RPMI7951 (cell line): Measurements from ENCODE around the gene CFDP1. TPM values are rescaled to one million over a fixed set of nuclear protein-coding genes. Genes with fewer than 3 reads are reported as not detected.

Experiments used
- DNase-seq: peaks from one replicate; pipeline ENCODE4 v3.0.0-alpha.2; 2012; ENCODE audit warnings: low read depth
- total RNA-seq: library from RNA; depleted of rRNA; stranded (reverse); fragments of >200 nt; shearing (Covaris generic); gene quantifications from 2 replicates; pipeline ENCODE4 v1.2.3, GENCODE V29; 2014; rRNA removed

CFDP1 gene
- total RNA-seq = 82.6 and 86.9 TPM in 2 replicates

DNA sequence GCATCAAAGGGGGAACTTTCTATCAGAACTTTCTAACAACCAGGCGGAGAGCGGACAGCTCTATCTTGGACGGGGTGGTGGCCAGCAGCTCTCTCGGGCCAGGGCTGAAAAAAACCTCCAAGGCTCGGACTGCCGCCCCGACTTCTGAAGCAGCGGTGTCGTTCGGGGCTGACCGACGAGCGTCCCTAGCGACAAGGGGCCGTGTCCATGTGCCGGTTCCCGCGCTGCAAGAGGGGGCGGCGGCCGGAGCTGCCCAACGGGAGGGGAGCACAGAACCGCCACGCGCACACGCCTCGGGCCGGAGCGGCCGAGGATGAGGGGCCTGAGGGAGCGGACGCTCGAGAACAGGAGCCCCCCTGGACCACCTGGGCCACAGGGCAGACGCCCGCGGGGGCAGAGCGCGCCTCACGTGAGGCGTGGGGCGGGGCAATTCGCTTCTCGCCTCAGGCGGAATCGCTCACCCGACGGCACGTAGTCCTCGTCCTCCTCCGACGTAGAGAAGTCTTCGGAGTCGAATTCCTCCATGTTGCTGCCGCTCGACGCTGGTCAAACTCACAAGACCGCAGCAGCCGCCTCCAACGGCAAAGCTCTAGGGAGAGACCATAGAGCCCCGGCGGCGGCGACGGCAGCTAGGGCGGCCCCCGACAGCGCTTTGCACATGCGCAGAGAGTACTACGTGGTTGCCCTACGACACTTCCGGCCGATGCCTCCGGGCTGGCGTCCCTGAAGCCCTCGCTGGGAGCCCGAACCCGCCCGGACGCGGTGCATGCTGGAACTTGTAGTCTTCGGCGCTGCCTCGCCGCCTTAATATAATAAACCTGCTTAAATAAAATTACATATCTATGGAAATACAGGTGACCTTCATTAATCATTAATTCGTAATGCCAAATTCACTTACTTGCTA is at the start of gene CFDP1:
CFDP1 (minus strand) TSS at position 676 of the 904 bp plus-strand sequence; CDS start at position 525, 151 bp downstream.
- DNase-seq = peak; percentile 92

GRCh38 chr16:75482434-75483205 is 49.3 kb upstream of the CFDP1 start:
- no peak for DNase-seq

DNA sequence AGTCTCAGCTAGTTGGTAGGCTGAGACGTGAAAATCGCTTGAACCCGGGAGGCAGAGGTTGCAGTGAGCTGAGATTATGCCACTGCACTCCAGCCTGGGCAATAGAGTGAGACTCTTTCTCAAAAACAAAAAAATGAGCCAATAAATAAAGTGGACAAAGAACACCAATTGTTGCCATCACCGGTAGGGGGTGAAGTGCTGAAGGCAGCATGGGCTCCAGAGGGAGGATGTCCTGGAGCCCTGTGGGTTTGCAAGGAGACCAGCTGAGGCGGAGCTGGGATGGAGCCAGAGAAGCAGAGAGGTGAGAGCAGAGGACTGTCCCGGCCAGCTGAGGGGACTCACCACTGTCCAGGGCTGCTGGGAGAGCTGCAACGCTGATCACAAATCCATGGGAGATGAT is 48.2 kb upstream of the CFDP1 start:
- peak; percentile 31 for DNase-seq

- DNase-seq = no peak
Measured at GRCh38 chr16:75479421-75479990, 46.2 kb upstream of the CFDP1 start.

DNA sequence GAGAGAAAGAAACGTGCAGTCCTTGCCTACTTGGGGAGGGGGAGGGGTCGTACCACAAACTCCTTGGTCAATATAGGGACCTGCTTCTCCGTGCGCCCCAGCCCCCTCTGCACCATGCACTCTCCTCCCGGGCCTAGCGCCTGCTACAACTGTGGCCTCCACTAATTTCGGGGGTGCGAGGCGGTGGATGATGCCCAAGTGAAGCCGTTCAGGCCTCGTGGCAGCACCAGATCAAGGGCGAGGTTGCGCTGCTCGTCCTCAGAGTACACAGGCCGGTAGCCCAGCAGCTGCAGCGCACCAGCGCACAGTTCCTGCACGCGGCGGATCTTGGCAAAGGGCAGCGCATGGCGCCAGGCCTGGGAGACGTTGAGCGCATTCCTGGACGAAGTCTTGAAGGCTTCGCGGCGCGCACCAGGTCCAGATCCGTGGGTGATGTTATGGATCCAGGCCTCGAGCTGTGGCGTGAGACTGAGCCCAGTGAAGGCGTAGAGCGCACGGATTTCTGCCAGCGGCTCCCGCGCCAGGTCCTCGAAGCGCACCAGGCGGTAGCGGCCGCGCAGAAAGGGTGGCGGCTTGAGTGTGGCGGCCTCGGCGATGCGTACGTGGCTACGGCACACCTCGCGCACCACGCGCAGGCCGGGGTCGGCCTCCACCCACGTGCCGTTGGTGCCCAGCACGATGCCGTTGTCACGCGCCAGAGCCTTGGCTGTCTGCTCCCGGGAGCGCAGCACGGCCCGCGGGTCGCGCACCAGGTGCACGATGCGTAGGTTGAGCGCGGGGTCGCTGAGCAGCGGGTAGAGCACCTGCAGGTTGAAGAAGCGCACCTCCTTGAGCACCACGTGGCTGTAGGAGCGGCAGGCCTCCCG is 45.4 kb upstream of the CFDP1 start:
- no peak for DNase-seq

DNA sequence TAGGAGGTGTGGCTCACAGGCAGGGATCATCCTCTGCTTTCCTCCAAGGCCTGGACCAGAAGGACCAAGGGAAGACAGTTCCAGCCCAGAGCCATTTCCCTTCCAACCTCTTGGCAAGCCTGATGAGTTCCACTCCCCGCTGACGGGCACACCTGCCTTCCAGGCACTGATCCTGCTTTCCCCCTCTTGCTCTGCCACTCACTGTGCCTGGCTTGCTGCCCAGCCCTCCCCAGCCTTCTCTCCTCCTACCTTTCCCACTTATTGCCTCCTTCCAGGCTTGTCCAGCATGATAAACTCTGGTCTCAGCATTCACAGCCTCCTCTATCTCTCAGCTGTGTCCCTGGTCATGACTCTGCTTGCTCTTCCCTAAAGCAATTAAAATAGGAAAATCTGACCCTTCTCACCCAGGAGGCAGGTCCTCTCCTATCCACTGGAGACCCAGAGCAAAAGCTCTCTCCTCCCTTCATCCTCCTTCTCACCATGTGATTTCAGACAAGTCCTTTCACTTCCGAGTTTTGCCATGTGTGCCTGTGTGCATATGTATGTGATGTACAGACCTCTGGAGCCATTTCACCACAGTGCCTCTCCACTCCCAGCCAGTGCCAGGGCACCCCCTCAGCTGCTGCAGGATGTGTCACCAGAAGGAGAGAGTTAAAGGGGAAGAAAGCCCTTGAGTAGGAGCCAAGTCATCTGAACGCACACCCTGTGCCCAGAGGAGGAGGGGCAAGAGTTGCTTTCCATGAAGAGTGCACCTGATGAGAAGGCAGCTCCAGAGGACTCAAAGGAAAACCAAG is 44.6 kb upstream of the CFDP1 start:
- DNase-seq = no peak

DNA sequence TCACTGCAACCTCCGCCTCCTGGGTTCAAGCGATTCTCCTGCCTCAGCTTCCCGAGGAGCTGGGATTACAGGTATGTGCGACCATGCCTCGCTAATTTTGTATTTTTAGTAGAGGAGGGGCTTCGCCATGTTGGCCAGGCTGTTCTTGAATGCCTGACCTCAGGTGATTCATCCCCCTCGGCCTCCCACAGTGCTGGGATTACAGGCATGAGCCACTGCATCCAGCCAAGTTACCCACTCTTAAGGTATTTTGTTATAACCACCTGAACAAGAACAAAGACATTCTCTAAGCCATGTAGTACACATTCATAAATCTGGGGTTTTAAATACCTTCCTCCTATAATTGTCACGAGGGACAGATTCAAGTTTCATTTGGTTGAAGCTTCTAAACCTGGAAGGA is 43.5 kb upstream of the CFDP1 start:
- no peak for DNase-seq

DNA sequence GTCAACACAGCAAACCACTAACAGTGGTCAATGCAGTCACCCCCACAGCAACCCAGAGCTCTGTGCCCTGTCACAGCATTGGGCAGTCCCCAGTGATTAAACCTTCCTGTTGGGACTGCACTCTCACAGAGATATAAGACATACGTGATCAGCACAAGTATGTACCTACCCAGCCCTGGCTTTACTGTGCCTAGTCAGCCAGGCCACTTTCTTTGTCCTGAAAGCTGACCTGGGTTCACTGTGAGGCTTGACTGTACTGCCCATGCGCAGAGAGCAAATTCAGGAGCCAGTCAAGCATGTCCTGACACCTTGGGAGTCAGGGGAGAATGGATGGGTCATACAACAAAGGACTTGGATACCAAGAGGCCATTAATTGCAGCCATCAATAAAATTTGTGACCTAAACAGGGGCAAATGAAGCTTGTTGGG is 42.1 kb upstream of the CFDP1 start:
- DNase-seq = no peak

- no peak for DNase-seq
Measured at GRCh38 chr16:75472908-75473877, 39.9 kb upstream of the CFDP1 start.

DNA sequence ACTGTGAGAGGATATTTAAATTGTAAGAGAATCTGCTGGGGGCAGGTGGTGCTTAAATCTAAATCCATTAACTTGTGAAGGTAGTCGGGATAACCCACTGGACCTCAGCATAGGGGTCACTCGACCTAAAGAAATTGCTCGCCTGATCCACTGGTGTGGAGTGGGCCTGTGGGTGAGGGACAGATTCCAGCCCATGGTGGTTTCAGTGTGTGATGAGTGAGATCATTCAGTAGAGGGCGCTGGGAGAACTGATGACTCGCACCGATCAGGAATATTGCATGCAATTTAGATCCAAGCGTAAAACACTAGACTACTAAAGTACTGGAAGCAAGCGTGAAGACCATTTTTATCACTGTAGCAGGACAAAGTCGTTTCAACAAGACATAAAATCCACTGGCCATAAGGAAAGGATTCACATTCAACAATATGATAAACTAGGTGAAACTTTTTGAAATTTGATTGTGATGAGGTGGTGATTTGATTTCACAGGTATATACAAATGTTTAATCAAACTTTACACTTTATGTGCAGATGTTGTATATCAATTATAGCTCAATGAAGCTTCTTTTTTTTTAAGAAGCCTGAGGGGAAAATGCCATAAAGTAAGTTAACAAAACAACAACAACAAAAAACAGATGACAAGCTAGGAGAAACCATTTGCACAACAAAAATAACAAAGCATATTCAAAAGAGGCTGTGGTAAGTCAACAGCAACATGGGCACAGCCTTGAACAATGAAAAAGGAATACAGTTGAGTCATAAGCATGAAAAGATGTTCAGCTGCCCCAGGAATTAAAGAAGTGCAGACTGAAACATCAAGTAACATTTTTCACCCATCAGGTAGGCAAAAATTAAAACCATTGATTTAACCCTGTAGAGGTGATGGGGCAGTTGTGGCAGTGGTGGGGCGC is 38.7 kb upstream of the CFDP1 start:
- DNase-seq = peak; percentile 62

GRCh38 chr16:75466760-75467159 is 33.5 kb upstream of the CFDP1 start:
- no peak for DNase-seq

DNA sequence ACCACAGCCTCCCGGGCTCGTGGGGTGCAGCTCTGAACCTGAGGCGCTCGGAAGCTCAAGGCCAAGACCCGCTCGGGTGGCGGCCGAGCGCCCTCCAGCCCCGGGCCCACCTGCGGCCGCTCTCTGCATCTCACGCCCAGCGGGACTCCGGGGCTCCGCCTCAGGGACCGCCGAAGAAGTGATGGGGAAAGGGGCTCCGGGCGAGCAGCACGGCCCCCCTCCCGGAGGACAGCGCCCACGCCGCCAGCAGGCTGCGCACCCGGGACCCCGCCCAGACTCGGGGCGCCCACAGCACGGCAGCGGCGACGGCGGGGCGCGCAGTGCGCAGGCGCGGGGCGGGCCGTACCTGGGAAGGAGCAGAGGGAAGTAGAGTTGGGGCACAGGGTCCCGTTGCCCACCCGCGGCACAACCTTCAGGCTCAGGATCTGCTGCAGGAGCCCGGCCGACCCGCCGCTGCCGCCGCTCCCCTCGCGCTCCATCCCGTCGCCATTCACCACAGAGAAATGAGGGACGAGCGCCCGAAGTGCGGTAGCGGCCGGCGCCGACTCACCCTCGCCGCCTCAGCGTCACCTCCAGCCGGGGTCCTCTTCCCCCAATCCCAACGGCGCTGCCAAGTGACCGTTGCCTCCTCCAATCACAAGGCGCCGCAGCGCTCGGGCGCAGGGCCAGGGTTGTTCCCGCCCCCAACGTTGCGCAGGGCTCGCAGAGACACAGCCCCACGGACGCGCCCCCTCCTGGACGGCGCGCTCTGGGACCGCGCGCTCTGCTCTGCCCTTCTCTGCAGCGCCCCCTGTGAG is 31.0 kb upstream of the CFDP1 start, which contains the start of gene TMEM170A:
TMEM170A (minus strand) TSS at position 568 of the 797 bp plus-strand sequence; CDS start at position 479, 89 bp downstream.
- DNase-seq = peak; percentile 97

DNA sequence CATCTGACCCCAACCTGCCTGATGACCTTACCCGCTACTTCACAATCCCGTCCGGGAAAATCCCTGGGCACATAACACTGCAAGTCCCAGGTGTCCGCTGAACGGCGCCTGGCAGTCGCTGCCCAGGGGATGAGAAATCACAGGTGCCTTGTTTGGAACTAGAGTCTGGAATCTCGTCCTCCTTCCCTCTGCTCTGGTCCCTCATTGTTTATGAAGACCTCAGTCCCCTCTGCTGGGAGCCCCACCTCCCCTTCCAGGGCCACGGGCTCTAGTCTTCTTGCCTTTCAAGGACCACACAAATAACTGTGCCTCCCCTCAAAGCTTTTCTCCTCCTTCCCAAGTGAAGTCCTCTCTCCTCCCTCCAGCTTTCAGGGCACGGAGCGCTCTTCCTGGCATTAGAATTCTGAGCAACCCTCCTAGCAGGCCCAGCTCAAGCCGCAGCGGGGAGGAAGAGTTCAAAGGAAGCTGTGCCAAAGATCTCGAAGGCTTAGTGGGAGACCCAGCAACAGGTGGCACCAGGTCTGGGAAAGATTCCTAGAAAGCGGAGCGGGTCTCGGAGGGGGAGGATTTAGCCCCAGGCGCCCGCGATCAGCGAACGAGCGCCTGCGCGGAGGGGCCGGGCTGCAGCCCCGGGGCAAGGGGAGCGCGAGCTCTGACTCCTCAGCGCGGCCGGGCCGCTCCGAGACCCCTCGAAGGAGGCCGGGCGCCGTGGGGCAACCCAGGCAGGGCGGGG is 30.3 kb upstream of the CFDP1 start:
- peak; percentile 30 for DNase-seq

- no peak for DNase-seq
Measured at GRCh38 chr16:75462806-75463205, 29.5 kb upstream of the CFDP1 start.

GRCh38 chr16:75461575-75461974 is 28.3 kb upstream of the CFDP1 start:
- DNase-seq = no peak

GRCh38 chr16:75460446-75460845 is 27.1 kb upstream of the CFDP1 start:
- DNase-seq = no peak

GRCh38 chr16:75459691-75460090 is 26.4 kb upstream of the CFDP1 start:
- no peak for DNase-seq
